ENCODE measurements around the gene NAA40.

The NAA40 gene

GRCh38 chr11:63913866-63914830, 24.7 kb upstream of the NAA40 start:
- DNase-seq: no peak

GRCh38 chr11:63914896-63915691, 23.7 kb upstream of the NAA40 start:
- DNase-seq: no peak

- DNase-seq: peak; percentile 23
These were observed 22.6 kb upstream of the NAA40 start for GRCh38 chr11:63915961-63916836.

GRCh38 chr11:63916837-63917691, 21.7 kb upstream of the NAA40 start, which contains the start of gene RCOR2:
Gene RCOR2, minus strand, starts transcription at chr11:63917164. Its CDS starts 708 bp downstream, at chr11:63916456.
- DNase-seq: peak; percentile 56

GRCh38 chr11:63917692-63918506, 20.9 kb upstream of the NAA40 start:
- DNase-seq: no peak

- DNase-seq: no peak
These were observed 20.2 kb upstream of the NAA40 start for GRCh38 chr11:63918507-63919191.

GRCh38 chr11:63919267-63920125, 19.3 kb upstream of the NAA40 start:
- DNase-seq: no peak

- no peak for DNase-seq
These were observed 18.5 kb upstream of the NAA40 start for GRCh38 chr11:63920126-63920938.

GRCh38 chr11:63920939-63921417, 17.8 kb upstream of the NAA40 start:
- DNase-seq: peak; percentile 27

- no peak for DNase-seq
These were observed 16.1 kb upstream of the NAA40 start for GRCh38 chr11:63922673-63923192.

- no peak for DNase-seq
These were observed 15.5 kb upstream of the NAA40 start for GRCh38 chr11:63923319-63923718.

- DNase-seq: no peak
These were observed 9.2 kb upstream of the NAA40 start for GRCh38 chr11:63929616-63930015.

- no peak for DNase-seq
These were observed 7.8 kb upstream of the NAA40 start for GRCh38 chr11:63931045-63931444.

GRCh38 chr11:63931876-63932275, 6.9 kb upstream of the NAA40 start:
- DNase-seq: no peak

- no peak for DNase-seq
These were observed 5.3 kb upstream of the NAA40 start for GRCh38 chr11:63933459-63933858.

GRCh38 chr11:63937713-63938478, 906 bp upstream of the NAA40 start:
- DNase-seq: peak; percentile 20

GRCh38 chr11:63939397-63939891, 642 bp downstream of the NAA40 start:
- no peak for DNase-seq
